ENCODE measurements around the gene PTPRE.

Gene PTPRE

GRCh38 chr10:127882801-127883459 lies 24.0 kb upstream of the PTPRE start:
- DNase-seq = no peak

GRCh38 chr10:127883516-127883915 lies 23.4 kb upstream of the PTPRE start:
- DNase-seq = no peak

- DNase-seq = no peak
Observed at GRCh38 chr10:127884501-127884900, 22.4 kb upstream of the PTPRE start.

GRCh38 chr10:127886371-127887051 lies 20.4 kb upstream of the PTPRE start:
- DNase-seq = no peak

DNA sequence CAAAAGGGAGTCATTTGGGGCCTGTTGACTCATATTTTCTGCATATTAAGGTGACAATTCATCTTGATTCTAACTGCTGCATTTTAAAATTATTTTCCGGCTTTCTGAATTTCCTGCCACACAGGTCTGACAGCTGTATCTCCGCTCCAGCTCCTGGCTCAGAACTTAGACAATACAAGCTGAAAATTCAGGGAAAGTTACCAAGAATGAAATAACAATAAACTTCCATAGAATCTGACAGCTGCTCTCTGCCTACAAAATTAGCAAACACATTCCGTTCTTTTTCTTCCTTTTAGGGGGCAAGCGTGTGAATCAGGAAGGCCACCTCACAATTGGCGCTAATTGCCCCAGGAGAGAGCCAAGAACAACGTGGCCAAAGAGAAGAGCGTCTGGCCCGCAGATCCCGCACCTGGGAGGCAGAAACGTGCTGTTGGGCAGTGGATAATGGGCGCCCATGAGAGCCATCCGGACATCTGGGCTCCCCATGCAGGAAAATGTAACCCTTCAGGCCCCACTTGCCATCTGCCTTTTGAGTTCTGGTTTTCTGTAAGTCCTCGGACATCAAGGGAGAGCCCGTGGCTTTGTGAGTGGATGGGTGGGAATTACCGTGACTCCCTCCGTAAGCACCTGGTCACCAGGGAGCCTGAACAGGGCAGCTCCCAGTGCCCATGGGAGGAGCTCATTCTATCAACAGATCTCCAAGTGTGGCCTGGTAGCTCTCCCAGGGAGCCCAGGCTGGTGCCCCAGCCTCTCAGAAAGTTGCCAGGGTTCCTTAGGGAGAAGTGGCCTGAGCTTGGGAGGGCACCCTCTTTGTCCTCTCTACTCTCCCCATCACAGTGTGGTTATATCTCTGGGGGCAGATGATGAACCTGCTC lies 19.1 kb upstream of the PTPRE start:
- DNase-seq = no peak

GRCh38 chr10:127888521-127889312 lies 18.2 kb upstream of the PTPRE start:
- no peak for DNase-seq

DNA sequence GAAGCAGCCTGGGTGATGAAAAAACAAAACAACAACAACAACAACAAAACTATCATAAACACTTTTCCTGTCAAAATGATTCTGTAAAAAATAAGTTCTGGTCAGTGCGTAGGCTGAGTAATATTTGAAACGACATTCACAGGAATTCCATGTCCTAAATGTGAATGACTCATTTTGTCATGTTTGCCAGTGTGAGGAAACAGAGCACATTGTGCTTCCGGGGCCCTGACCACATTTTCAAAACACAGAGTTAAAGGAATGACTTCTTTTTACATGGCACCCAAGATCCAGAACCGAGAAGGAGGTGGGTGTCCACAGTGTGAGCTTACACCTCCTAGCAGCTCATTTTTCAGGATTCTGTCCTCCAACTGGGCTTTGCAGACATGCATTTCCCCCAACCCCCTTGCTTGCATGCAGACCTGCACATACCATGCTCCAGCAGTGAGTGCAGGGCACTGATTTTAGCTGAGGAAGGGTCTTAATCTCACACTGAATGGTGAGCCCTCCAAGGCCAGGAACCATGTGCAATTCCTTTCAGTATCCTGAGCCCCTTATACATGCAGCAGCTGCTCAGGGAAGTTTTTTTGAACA lies 17.2 kb upstream of the PTPRE start:
- DNase-seq = no peak

DNA sequence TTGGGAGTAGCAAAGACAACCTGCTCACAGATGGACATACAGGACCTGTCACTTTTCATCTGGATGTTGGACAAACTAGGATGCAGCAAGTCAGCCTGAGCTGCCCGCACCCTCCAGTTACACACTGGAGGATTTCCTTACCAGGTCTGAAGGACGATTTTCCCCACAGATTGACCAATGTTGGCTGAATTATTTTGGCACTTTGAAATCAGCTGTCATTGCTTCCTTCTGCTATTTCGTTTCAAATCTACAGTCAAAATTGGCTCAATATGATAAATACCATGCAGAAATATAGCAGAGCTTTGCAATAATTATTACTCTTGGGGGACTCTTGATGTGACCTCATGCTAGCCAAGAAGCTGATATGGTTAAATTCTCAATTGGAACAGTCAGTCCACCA lies 16.7 kb upstream of the PTPRE start:
- DNase-seq = no peak

DNA sequence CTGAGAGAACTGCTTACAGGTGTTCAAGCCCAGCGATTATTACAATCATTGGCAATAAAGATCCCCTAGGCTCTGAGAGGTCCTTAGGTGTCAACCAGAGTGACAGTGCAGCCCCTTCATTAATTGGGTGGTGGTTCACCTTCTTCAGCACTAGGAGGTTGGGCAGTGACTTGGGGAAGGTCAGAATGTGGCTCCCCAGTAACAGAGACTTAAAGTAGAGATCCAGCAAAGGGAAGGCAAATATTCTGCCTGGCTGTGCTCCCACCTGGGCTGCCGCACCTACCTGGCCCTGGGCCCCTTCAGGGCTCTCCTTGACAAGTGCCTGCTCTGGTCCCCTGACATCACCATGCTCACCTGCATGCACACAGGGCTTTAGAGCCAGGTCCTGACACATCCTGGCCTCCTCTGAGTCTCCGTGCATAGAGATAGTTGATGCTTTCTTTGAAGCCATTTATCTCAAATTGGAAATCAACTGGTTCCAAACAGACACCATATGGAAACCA lies 16.0 kb upstream of the PTPRE start:
- DNase-seq = no peak

DNA sequence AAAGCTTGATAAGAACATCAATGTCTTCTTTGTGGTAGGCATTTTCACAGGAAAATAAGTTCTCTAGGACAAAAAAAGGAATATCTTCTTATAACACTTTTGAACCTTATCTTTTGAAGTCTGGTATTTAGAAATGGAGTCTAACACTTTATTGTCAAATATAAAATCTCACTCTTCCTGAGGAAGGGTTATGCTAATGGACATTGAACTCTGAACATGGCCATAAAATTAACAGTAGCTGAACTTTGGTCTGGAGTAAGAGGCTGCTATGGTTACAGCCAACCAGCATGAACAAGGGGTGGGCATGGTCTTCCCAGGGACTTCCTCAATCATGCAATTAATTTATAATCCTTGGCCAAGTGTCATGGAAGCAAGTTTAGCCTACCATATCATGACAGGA lies 14.2 kb upstream of the PTPRE start, which contains the start of gene CLRN3:
TSS of gene CLRN3 (minus strand) at position 199 of the 400 bp plus-strand sequence. CDS start at position 42, 157 bp downstream.
- DNase-seq = no peak

GRCh38 chr10:127894146-127894545 lies 12.8 kb upstream of the PTPRE start:
- no peak for DNase-seq

GRCh38 chr10:127896590-127896989 lies 10.3 kb upstream of the PTPRE start:
- DNase-seq = no peak

DNA sequence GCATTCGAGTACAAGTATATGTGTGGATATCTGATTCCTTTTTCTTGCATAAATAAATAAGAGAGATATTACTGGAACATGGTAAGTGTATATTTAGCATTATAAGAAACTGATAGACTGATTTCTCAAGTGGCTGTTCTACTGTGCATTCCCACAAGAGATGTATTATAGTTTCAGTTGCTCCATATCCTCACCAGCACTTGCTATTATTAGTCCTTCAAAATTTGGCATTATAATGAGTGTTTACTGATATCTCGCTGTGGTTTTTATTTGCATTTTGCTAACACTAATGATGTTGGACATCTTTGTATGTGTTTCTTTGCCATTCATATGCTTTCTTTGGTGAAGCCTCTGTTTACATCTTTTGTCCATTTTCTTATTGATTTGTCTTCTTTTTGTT lies 9.7 kb upstream of the PTPRE start:
- DNase-seq = no peak

DNA sequence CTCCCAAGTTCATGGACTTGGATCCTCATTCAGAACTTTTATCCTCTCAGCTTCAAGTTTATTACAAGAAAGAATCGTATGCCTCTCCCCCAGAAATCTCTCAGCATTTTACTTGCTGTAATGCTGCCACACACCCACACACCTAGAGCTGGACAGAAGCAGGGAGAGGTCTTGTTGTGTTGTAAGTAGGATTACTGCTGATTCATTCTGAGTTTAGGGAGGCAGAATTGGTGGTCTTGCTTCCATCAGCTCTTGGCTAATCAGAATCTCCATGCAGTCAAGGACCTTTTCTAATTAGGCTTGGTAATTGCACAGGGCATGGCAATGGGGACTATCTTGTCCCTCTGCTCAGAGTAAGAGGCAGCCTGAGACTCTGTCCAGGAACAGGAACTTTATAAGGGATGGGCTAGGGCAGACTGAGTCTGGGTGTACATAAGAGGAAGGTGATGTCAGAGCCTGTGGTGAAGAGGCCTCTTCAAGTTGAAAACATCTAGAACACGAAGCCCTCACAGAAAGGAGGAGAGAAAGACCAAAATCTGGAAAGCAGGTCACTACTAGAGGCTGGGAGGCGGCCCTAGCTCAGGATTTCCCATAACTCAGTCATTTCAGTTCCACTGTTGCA lies 7.0 kb upstream of the PTPRE start:
- DNase-seq = no peak

DNA sequence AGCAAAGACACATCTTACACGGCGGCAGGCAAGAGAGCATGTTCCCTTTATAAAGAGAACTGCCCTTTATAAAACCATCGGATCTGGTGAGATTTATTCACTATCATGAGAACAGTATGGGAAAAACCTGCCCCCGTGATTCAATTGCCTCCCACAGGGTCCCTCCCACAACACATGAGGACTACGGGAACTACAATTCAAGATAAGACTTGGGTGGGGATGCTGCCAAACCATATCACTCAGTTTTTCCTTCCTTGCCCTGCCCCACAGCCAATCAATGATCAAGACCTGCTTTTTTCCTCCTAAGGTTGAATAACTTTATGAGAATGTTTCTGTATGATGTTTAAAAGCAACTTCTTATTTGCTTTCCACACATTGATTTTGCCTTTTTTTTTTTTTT lies 3.1 kb upstream of the PTPRE start:
- DNase-seq = no peak

- DNase-seq = no peak
Observed at GRCh38 chr10:127904311-127905000, 2.4 kb upstream of the PTPRE start.

GRCh38 chr10:127905001-127905847 lies 1.7 kb upstream of the PTPRE start:
- DNase-seq = no peak

DNA sequence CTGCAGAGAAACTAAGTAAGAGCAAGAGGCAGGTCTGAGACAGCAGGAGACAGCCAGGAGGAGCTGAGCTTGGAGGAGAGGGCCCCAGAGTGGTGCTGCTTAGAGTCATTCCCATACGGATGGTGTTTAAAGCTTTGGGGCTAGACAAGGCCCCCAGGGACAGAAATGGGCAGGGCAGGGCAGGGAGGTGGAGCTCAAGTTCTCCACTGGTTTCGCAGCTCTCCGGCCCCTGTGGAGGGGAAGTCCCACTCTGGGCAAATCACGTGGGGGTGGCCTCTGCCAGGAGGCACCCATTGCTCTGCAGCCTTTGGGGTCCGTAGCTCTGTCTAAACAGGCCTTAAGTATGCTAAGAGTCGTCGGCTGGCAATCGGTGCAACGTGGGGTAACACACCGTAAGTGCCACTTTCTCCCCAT lies 1.0 kb upstream of the PTPRE start:
- DNase-seq = no peak

GRCh38 chr10:127907411-127908105 lies 655 bp downstream of the PTPRE start:
- no peak for DNase-seq

All from NCI-H524 (cell line).